AG09309 (cell line): ENCODE measurements around the gene GRM3.

Source experiments
- DNase-seq: peaks from one replicate; pipeline ENCODE4 v3.0.0-alpha.2; 2010; ENCODE audit warnings: low read depth
- H3K4me3 ChIP-seq: 2 replicates; pipeline ENCODE4 v1.5.1; 2011; ENCODE audit warnings: mild to moderate bottlenecking, low read depth, low read length, moderate library complexity; ENCODE audit not compliant: control insufficient read depth
- TF ChIP-seq, protein P1 (sequence below): IDR thresholded peaks from 2 replicates; pipeline ENCODE4 v1.5.1; 2011; ENCODE audit warnings: mild to moderate bottlenecking, low read depth, low read length, inconsistent platforms; ENCODE audit not compliant: insufficient read depth, control insufficient read depth; ENCODE audit errors: missing control alignments

The GRM3 gene

DNA sequence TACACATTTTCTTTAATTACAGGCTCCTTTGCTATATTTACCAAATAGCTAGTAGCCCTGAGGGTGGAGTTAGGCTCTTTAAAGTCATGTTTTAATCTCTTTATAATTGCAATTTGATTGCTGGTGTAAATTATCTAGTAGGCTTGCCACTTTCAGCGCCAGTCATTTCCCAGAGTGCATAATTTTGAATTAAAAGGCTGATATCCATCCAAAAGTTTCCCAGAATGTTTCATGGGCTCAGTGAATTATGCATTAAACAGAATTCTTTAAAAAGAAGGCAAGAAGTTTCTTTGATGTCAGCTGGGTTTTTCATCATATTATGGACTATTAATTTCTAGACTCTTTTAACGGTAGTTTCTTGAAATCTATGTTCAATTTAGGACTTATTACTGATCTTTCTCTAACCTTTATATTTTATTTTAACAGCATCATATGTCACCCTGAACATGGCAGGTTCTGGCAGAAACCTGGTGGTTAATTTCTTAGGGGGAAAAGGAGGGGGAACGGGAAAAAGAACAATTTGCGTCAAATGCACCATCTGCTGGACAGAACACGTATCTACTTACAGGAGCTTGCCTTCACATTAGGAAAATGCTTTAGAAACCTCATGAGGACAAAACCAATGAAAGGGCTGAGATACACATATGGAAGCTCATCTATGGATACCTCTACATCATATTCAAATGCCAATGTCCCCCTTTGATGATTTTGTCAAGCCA lies 171.1 kb downstream of the GRM3 start:
- no peak overlapping the region for H3K4me3 ChIP-seq
- TF ChIP-seq, protein P1, sequence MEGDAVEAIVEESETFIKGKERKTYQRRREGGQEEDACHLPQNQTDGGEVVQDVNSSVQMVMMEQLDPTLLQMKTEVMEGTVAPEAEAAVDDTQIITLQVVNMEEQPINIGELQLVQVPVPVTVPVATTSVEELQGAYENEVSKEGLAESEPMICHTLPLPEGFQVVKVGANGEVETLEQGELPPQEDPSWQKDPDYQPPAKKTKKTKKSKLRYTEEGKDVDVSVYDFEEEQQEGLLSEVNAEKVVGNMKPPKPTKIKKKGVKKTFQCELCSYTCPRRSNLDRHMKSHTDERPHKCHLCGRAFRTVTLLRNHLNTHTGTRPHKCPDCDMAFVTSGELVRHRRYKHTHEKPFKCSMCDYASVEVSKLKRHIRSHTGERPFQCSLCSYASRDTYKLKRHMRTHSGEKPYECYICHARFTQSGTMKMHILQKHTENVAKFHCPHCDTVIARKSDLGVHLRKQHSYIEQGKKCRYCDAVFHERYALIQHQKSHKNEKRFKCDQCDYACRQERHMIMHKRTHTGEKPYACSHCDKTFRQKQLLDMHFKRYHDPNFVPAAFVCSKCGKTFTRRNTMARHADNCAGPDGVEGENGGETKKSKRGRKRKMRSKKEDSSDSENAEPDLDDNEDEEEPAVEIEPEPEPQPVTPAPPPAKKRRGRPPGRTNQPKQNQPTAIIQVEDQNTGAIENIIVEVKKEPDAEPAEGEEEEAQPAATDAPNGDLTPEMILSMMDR: no peak
- DNase-seq: no peak

DNA sequence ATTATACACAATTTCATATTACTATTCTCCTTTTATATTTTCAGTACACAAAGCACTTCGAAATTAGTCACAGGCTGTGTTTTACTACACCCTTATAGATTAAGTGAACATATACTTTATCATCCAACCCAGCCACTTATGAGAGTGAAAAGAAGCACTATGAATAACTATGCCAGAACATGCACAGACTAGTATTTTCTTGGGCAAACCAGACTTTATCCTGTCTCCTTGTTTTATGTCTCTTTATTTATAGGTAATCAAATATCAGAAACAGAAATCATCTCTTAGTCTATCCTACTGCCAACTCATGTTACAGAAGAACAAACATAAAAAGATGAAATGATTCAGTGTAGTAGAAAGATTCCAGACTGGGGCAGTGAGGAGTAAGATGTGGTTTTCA lies 171.8 kb downstream of the GRM3 start:
- H3K4me3 ChIP-seq: no peak overlapping the region
- TF ChIP-seq, protein P1: no peak
- no peak for DNase-seq

DNA sequence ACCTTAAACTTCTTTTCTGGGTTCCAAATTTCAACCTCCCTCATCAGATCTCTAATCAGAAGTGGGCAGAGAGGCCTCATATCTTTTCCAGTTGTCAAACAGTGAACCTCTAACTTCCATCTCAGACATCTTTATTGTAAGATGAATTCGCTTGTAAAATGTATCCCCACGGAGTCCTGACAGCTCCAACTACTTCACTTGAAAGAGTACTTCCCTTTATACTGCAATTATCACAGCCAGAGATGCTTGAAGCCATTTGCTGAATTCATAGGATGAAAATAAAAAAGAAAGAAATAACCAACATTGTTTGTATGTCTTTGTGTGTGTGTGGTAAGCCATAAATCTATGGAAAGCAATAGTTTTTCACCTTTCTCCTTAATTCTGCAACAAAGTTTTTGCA lies 175.2 kb downstream of the GRM3 start:
- H3K4me3 ChIP-seq: no peak overlapping the region
- no peak for DNase-seq
- TF ChIP-seq, protein P1: no peak

GRCh38 chr7:86823769-86824168 lies 180.1 kb downstream of the GRM3 start:
- TF ChIP-seq, protein P1: no peak
- no peak for DNase-seq
- no peak overlapping the region for H3K4me3 ChIP-seq

DNA sequence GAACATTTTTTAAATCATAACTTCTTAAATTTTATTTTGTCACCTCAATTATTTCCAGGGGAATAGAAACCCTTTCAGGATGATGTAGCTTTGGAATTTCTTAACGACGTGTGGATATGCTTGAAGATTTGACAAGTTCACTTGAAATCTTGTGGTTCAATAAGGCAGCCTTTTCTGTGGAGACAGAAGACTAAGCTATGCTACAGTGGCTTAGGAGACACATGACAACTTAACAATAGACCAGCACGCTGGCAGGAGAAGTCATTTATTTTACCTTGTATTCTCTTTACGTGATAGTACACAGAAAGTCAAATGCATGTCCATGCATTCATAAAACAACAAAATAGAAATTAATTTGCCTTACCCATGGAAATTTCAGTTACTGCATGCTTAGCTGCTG lies 181.6 kb downstream of the GRM3 start:
- TF ChIP-seq, protein P1: no peak
- no peak overlapping the region for H3K4me3 ChIP-seq

GRCh38 chr7:86826948-86827347 lies 183.2 kb downstream of the GRM3 start:
- no peak for DNase-seq
- TF ChIP-seq, protein P1: no peak
- H3K4me3 ChIP-seq: no peak overlapping the region

More for the DNA sequence above, 181.6 kb downstream of the GRM3 start:
- no peak for DNase-seq
